RCC 7860 (cell line): ENCODE data around the gene CCT8.
"Not testable (repeated sequence)": the region's sequence is repeated elsewhere in the genome, so short reads cannot be mapped to it uniquely, and the experiment has no call there.

ENCODE experiments used
- DNase-seq: peaks from one replicate; pipeline ENCODE4 v3.0.0-alpha.2; 2015; ENCODE audit warnings: low spot score
- FAIRE-seq: peaks from 2 replicates; lab custom pipeline; 2012; peaks lifted over from hg19 to GRCh38; lab: Jason Lieb, UNC

CCT8 gene

GRCh38 chr21:29078869-29079767 is 5.7 kb upstream of the CCT8 start:
- no peak for DNase-seq

DNA sequence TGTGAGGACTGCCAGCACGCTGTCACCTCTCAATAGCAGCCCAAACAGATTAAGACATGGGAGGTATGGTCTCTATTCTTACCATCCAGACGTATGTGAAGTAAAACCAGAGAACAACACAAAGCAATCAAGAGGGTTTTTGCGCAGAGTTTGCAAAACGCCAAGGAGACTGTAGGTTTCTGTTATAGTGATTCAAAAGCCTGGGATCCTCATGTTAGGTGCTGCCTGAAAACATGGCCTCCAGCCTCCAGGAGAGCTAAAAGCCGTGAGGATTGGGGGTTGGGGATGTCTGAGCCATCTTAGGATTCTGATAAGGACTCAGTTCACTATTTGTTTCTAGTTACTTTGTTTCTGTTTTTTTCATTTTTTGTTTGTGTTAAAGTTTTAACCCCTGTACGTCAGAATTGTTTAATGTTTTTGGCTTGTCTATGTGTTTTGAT is 4.2 kb upstream of the CCT8 start:
- DNase-seq = no peak

More at GRCh38 chr21:29078869-29079767, 5.7 kb upstream of the CCT8 start:
- FAIRE-seq = no peak

GRCh38 chr21:29076731-29077640 is 3.5 kb upstream of the CCT8 start:
- not testable (repeated sequence) for FAIRE-seq, DNase-seq

More for the DNA sequence above, 4.2 kb upstream of the CCT8 start:
- no peak for FAIRE-seq

DNA sequence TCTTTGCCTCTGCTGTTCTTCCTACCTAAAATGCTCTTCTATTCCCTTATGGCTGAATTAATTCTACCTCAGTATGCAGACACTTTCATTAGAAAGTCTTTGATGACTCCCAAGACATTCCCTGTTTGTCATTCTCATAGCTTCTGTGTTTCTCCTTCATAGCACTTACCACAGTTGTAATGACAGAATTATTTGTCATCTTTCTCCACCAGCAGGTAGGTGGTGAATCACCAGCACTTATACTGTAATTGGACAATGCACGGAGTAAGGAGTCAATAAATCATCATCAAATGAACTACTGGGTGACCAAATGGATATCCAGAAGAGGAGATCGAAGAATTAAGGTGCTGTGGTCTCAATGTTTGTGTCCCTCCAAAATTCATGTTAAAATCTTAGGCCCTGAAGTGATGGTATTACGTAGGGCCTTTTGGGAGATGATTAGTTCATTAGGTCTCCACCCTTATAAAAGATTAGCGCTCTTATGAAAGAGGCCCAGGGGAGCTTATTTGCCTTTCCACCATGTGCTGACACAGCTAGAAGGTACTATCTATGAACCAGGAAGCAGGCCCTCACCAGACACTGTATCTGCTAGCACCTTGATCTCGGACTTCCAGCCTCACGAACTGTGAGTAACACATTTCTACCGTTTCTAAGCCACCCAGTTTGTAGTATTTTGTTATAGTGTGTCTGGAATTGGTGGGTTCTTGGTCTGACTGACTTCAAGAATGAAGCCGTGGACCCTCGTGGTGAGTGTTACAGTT is 2.4 kb upstream of the CCT8 start:
- peak; percentile 88 for FAIRE-seq

GRCh38 chr21:29074783-29075182 is 1.3 kb upstream of the CCT8 start:
- DNase-seq (no peak), FAIRE-seq (no peak)

More for the DNA sequence above, 2.4 kb upstream of the CCT8 start:
- peak; percentile 85 for DNase-seq

DNA sequence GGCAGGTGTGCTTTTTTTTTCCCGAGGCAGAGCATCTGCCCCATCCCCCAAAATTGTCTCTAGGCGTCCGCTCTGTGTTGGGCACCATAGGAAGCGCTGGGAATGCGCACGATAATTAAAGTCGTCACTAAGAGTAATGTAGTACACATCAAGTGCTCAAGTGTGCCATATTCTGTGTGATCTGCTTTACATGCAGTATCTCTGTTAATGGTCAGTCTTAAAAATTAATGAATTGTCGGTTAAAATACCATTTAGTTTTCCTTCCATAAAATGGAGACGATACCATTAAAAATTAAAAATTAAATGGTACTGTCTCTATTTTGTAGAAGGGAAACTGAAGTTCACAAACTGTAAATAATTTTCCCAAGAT is 544 bp upstream of the CCT8 start:
- no peak for FAIRE-seq
- DNase-seq = no peak

- FAIRE-seq = no peak
- no peak for DNase-seq
These were observed 601 bp downstream of the CCT8 start for GRCh38 chr21:29072873-29073221.

DNA sequence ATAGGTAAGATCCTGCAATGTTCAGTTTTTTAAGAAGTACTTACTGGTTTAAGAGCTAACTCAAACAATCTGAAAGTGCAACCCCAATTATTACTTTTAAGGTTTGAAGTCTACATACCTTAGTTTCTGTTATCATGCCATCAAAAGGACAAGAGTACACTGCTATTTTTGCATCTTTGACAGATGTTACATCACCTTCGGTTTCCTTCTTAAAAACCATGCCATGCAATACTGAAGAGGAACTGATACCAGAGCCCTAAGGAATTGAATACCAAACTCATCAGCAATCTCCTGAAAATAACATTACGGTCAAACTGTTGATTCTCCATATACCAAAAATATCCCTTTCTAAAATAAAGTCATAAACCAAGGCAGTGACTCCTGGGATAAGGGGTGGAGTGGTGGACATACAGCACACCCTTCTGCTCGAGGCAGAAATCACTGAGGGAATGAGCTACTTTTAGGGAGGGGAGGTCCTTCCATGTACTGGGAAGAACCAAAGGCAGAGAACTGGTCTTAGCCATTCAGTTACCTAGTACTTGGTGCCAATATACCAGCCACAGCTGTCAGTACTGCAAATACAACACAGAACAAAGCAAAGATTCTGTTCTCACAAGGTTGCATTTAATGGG is 8.5 kb downstream of the CCT8 start:
- FAIRE-seq = no peak
- no peak for DNase-seq

DNA sequence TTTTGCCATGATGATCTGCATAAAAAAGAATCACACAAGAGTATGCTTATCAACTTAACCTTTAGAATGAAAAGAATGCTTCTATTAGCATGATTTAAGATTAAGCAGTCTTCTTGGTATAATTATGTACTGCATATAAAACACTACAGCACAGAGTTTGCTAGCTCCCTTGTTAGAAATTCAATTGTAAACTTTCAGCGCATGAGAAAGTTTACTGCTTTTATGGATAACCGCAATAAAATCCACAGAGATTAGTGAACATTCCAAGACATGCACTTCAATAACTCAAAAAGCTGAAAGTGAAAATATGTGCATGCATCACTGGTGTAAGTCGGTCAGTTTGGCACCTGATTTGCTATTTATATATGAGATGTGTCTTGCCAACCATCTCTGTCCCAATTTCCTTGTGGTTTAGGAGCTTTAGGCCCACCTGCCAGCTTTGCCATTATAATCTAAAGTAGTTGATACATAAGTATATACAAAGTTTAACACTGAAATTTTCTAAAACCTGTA is 16.9 kb downstream of the CCT8 start:
- no peak for FAIRE-seq
- no peak for DNase-seq

- FAIRE-seq (no peak), DNase-seq (no peak)
These were observed 17.4 kb downstream of the CCT8 start for GRCh38 chr21:29056005-29056404.

GRCh38 chr21:29055080-29055479 is 18.4 kb downstream of the CCT8 start:
- FAIRE-seq (no peak), DNase-seq (no peak)

- DNase-seq (no peak), FAIRE-seq (no peak)
These were observed 19.8 kb downstream of the CCT8 start for GRCh38 chr21:29053656-29054055.

- no peak for DNase-seq
- FAIRE-seq = no peak
These were observed 20.4 kb downstream of the CCT8 start for GRCh38 chr21:29053011-29053553.

DNA sequence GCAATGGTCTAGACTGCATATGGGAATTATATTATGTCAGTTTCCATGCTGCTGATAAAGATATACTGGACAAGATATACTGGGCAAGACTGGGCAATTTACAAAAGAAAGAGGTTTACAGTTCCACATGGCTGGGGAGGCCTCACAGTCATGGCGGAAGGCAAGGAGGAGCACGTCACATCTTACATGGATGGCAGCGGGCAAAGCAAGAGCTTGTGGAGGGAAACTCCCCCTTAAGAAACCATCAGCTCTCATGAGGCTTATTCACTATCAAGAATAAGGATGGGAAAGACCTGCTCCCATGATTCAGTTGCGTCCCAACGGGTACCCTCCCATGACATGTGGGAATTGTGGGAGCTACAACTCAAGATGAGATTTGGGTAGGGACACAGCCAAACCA is 21.2 kb downstream of the CCT8 start:
- no peak for FAIRE-seq

DNA sequence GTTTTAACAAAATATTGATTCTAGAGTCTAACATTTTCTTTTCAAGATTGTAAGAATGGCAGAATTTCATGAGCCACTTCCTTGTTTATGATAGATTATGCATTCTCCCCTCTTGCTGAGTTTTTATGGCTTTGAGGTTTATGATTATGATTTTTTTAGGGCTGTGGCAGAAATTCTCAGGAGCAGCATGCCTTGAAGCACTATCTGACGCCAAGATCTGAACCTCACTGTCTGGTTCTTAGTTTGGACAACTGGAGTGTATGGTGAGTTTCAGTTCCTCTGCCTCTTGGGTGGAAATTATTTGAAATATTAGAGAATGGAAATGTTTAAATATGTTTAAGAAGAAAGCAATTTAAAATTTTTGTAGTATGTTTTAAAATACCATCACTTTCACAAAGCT is 38.8 kb downstream of the CCT8 start:
- no peak for DNase-seq
- FAIRE-seq = no peak

More for the DNA sequence above, 21.2 kb downstream of the CCT8 start:
- DNase-seq = no peak

- FAIRE-seq (no peak), DNase-seq (no peak)
These were observed 39.6 kb downstream of the CCT8 start for GRCh38 chr21:29033871-29034270.

GRCh38 chr21:29033301-29033700 is 40.1 kb downstream of the CCT8 start:
- DNase-seq (no peak), FAIRE-seq (no peak)

DNA sequence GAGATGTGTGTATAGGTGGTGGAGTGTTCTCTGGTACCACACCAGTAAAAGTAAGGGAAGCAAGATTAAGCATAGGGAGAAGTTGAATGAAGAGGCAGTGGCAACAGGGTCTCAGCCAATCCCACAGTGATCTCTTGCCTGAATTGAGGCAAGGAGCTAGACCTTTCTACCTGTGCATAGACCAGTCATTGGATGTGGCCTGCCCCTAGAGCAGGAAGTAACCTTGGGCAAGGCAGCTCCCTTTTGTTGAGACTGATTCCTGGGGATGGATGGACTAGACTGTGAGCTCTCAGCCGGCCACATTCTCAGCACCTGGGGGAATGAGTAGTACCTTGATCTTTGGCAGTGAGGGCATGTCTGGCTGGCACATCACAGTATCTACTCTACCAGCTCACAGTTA is 42.5 kb downstream of the CCT8 start:
- no peak for FAIRE-seq
- no peak for DNase-seq

DNA sequence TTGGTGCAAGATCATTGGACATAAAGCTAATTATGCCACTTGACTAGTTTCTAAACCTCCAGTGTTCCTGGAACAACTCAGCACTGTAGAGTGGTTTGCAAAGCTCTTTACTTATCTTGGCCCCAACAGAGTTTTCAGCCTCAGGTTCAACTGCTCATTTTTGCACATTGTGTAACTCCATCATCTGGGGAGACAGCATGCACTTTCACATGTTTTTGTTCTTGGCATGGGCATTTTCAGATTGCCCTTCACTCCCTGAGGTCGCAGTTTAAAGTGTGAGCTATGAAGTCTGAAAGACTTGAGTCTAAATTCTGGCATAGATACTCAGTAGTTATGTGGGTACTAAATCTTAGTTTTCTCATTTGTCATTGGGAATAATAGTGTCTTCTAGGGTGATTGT is 43.9 kb downstream of the CCT8 start:
- FAIRE-seq (no peak), DNase-seq (no peak)

DNA sequence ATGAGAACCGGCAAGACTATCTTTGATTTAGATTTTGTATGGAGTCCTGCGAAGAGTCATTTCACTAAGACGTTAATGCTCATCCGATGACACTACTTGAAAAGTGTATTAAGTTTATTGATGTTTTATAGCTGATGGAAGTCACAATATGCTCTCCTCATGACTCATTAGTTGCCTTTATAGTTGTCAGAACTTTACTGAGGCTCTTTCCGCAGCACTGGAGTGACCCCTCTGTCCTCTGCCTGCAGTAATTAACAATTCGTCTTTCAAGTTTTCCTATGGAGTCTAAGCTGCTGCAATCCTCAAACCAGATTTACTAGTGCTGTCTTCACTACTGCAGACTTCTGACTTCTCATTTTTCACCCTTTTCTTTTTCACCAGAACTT is 48.1 kb downstream of the CCT8 start:
- DNase-seq (peak; percentile 22), FAIRE-seq (no peak)
